GM12878 (cell line): Measurements from ENCODE around the gene PLG. TPM values are rescaled to one million over a fixed set of nuclear protein-coding genes. Genes with fewer than 3 reads are reported as not detected.
A peak's percentile ranks its signal among the peaks of the same experiment; 100 is the strongest.
"Not testable (repeated sequence)": the region's sequence is repeated elsewhere in the genome, so short reads cannot be mapped to it uniquely, and the experiment has no call there.

ENCODE experiments used
- ATAC-seq: fragments of 200-7000 bp; cut with Tn5 transposase; 3 replicates; pipeline ENCODE4 v1.9.1; 2020; ENCODE audit warnings: mild to moderate bottlenecking, moderate library complexity
- BruUV-seq: library from RNA; stranded (reverse); fragments of 400-500 nt; replicated peaks from 2 replicates; lab custom pipeline; 2021; lab: Mats Ljungman, UMichigan
- CTCF ChIA-PET: fragments of 300-600 bp; sonication (Branson Sonifier 250); formaldehyde crosslinking; extraction: SDS; loops from one replicate; lab custom pipeline; 2021; ENCODE audit warnings: inconsistent platforms; lab: Yijun Ruan, JAX
- POLR2A ChIA-PET: fragments of 350-600 bp; formaldehyde crosslinking; extraction: SDS; loops from one replicate; lab custom pipeline; 2021; ENCODE audit warnings: inconsistent platforms; lab: Charles Lee
- RAD21 ChIA-PET: fragments of 300-600 bp; sonication (Branson Sonifier 250); formaldehyde crosslinking; loops from one replicate; lab custom pipeline; 2023; ENCODE audit warnings: antibody characterized with exemption; ENCODE audit not compliant: unreplicated experiment; lab: Charles Lee
- SMC1A ChIA-PET: fragments of 300-600 bp; sonication (Branson Sonifier 250); formaldehyde crosslinking; loops from one replicate; lab custom pipeline; 2023; ENCODE audit not compliant: unreplicated experiment, uncharacterized antibody; lab: Charles Lee
- DNase-seq: peaks from one replicate; pipeline ENCODE4 v3.0.0-alpha.2; 2011; ENCODE audit warnings: low read depth, low spot score
- FAIRE-seq: peaks from 3 replicates; lab custom pipeline; 2011; peaks lifted over from hg19 to GRCh38; lab: Jason Lieb, UNC
- H2AFZ ChIP-seq: 2 replicates; pipeline ENCODE4 v1.6.0; 2011; ENCODE audit warnings: low read depth, low read length, control low read depth; ENCODE audit not compliant: control insufficient read depth
- H3K27ac ChIP-seq: 2 replicates; pipeline ENCODE4 v1.5.1; 2011; ENCODE audit warnings: control low read depth; ENCODE audit not compliant: control insufficient read depth, insufficient read depth
- H3K27me3 ChIP-seq, 2 experiments: replicated peaks in 1 of 2; 2 replicates each; pipeline versions ENCODE4 v1.6.0 to v1.6.1; 2011; ENCODE audit warnings: low read length in 1 of 2; ENCODE audit not compliant: control insufficient read depth in 2 of 2, insufficient read depth in 2 of 2
- H3K36me3 ChIP-seq, 2 experiments: 2 replicates each; pipeline ENCODE4 v1.5.1; 2011; ENCODE audit warnings: low read length in 1 of 2; ENCODE audit not compliant: control insufficient read depth in 2 of 2, insufficient read depth in 2 of 2
- H3K4me1 ChIP-seq: 2 replicates; pipeline ENCODE4 v1.6.1; 2011; ENCODE audit warnings: mild to moderate bottlenecking, low read length, moderate library complexity, mixed read lengths; ENCODE audit not compliant: control insufficient read depth, insufficient read depth
- H3K4me2 ChIP-seq: 2 replicates; pipeline ENCODE4 v1.6.0; 2011; ENCODE audit warnings: control low read depth; ENCODE audit not compliant: control insufficient read depth, insufficient read depth
- H3K4me3 ChIP-seq: fragments of 200-600 bp; sonication (generic); 2 replicates; pipeline ENCODE4 v1.5.1; 2016
- H3K79me2 ChIP-seq: 2 replicates; pipeline ENCODE4 v1.6.0; 2011; ENCODE audit warnings: low read length; ENCODE audit not compliant: control insufficient read depth, insufficient read depth
- H3K9ac ChIP-seq: 2 replicates; pipeline ENCODE4 v1.8.0; 2011; ENCODE audit warnings: low read length, control low read depth, mixed read lengths; ENCODE audit not compliant: control insufficient read depth, insufficient read depth
- H3K9me3 ChIP-seq: replicated peaks from 3 replicates; pipeline ENCODE4 v1.5.1; 2011; ENCODE audit warnings: mild to moderate bottlenecking, low read length; ENCODE audit not compliant: control insufficient read depth, insufficient read depth
- H4K20me1 ChIP-seq: 2 replicates; pipeline ENCODE4 v1.6.0; 2011; ENCODE audit not compliant: control insufficient read depth, insufficient read depth
- PML ChIP-seq: IDR thresholded peaks from 2 replicates; pipeline ENCODE4 v1.6.1; 2012; ENCODE audit warnings: low read length, inconsistent platforms
- RUNX3 ChIP-seq: IDR thresholded peaks from 2 replicates; pipeline ENCODE4 v1.6.1; 2012; ENCODE audit warnings: low read length, inconsistent platforms
- WGBS: methylation state at CpG from one replicate; pipeline ENCODE4 v1.1.6; 2016; ENCODE audit warnings: low lambda C conversion rate; ENCODE audit not compliant: insufficient replicate concordance, insufficient coverage; ENCODE audit errors: missing lambda C conversion rate; 5-methylcytosine and 5-hydroxymethylcytosine counted together
- in situ Hi-C: fragments of 300-500 bp; cut with MboI; formaldehyde crosslinking; loops from 9 replicates; pipeline ENCODE4 v1.14.3; 2018; ENCODE audit warnings: mixed read lengths
- intact Hi-C: fragments of 100-400 bp; cut with micrococcal nuclease; formaldehyde crosslinking; loops from one replicate; pipeline ENCODE4 v1.14.2; 2022; ENCODE audit not compliant: unreplicated experiment
- polyA plus RNA-seq, 11 experiments: library from polyadenylated mRNA; depleted of rRNA in 4 of 11; unstranded in 6 of 11; stranded (reverse) in 5 of 11; fragments of >200 nt; fragmentation: Nextera tagmentation in 4 of 11; fragmentation: Illumina TruSeq in 1 of 11; extraction: Ambion mirVana in 4 of 11; extraction: Trizol in 1 of 11; gene quantifications; 1 replicate in 1 of 11; 2 replicates in 10 of 11; pipeline versions ENCODE4 v1.2.1 to v1.2.3, GENCODE V29; 2011 to 2016; ENCODE audit warnings: inconsistent platforms in 2 of 11, missing spikeins in 2 of 11, low read depth in 1 of 11
- total RNA-seq, 4 experiments: library from RNA; depleted of rRNA in 3 of 4; stranded (reverse); fragments of >200 nt in 3 of 4; fragmentation: Illumina TruSeq in 1 of 4; extraction: Trizol in 1 of 4; gene quantifications; 2 replicates each; pipeline versions ENCODE4 v1.2.1 to v1.2.3, GENCODE V29; 2013 to 2021

The PLG gene
- total and polyA plus RNA-seq, 10 of the 15 experiments (the other 5 are each of a cell fraction or from before 2014, with no cell fraction given) = 0.06 to 3.0 (median 0.97) TPM; not detected in 1

DNA sequence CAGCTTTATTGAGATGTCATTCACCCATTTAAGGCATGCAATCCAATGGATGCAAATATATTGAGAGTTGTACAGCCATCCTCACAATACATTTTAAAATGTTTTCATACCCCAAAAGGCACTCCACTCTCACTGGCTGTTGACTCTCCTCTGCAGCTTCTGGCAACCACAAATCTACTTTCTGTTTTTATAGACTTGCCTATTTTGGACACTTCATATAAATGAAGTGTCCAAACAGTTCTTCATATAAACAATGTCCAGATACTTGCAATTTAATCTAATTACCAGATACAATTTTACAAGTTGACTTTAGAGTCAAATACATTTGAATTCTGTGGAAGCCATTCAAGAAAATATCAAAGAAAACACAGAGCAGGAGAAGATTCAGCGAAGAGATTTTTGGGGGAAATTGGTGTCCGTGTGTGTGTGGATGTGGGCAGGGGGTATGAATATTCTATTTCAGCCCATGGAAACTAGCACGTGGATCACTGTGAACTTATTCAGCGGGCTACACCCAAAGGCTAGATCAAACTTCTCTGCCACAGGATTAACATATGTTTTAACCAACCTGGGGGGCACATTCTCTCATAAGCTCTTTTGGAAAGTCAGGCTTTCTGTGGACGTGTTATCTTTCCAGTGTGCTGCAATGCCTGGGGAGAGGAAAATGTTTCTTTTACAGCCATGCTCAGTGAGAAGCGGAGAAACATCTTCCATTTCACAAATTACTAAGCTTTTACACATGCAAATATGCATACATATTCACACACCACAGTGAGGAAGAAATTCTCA is 73.9 kb downstream of the PLG start:
- no peak for DNase-seq
- H3K36me3 ChIP-seq = no peaks in the 10 kb centered on the region
- BruUV-seq = no TSS peak
- peaks cover 1% of the 10 kb centered on the region; the same call in 2 of the 3 replicates for H3K9me3 ChIP-seq
- no peaks in the 10 kb centered on the region for H3K27me3 ChIP-seq
- ChIA-PET CTCF (no interaction called here), SMC1A (no interaction called here), RAD21 (no interaction called here), POLR2A (no interaction called here)
- intact Hi-C loops = no loop called here
- H3K27ac ChIP-seq = no peak overlapping the region; the same call in 1 of the 2 replicates
- in situ Hi-C loops = no loop called here
- H3K9ac ChIP-seq = peak overlapping the region; percentile 4; the same call in 1 of the 2 replicates
- H3K4me2 ChIP-seq = peak overlapping the region; percentile 36
- H4K20me1 ChIP-seq = no peaks in the 10 kb centered on the region
- peak overlapping the region; percentile 1; the same call in 1 of the 2 replicates for H3K4me3 ChIP-seq
- FAIRE-seq = no peak
- no peak for ATAC-seq
- WGBS = 14% methylated on average over 6 of the region's 6 CpGs
- H2AFZ ChIP-seq = peak overlapping the region; percentile 58
- no peak for TF ChIP-seq PML
- 0 out of 2 replicates have a peak, but pooled peaks have one; percentile 25 for TF ChIP-seq RUNX3
- H3K4me1 ChIP-seq = peaks cover 8% of the 10 kb centered on the region
- H3K79me2 ChIP-seq = no peaks in the 10 kb centered on the region

DNA sequence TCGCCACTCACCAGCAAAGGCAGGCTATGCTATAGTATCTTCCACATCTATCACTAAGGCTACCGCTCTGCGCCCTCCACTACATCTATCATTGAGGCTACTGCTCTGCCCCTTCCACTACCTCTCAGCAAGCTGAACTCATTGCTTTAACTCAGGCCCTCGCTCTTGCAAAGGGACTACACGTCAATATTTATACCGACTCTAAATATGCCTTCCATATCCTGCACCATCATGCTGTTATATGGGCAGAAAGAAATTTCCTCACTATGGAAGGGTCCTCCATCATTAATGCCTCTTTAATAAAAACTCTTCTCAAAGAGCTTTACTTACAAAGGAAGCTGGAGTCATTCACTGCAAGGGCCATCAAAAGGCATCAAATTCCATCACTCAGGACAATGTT is 77.1 kb downstream of the PLG start:
- CTCF ChIA-PET, FAIRE-seq, SMC1A ChIA-PET, H4K20me1 ChIP-seq, H3K9me3 ChIP-seq, H2AFZ ChIP-seq, H3K36me3 ChIP-seq, H3K4me2 ChIP-seq, RAD21 ChIA-PET, H3K27ac ChIP-seq, BruUV-seq, H3K27me3 ChIP-seq, H3K9ac ChIP-seq, in situ Hi-C loops, H3K79me2 ChIP-seq, ATAC-seq, POLR2A ChIA-PET, intact Hi-C loops, DNase-seq, H3K4me1 ChIP-seq, H3K4me3 ChIP-seq: not testable (repeated sequence)
- WGBS = 75% methylated on average over 6 of the region's 6 CpGs

DNA sequence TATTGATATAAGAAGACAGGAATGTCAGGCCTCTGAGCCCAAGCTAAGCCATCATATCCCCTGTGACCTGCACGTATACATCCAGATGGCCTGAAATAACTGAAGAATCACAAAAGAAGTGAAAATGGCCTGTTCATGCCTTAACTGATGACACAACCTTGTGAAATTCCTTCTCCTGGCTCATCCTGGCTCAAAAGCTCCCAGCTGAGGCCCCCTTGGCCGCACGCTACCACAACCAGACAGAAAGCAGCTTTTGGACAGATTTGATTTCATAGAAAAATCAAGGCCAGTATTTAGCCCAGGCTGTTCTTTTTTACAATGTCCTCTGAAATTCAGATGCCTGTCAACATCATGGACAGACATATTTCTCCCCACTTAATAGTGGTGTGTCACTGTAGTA is 78.6 kb downstream of the PLG start:
- BruUV-seq, H2AFZ ChIP-seq, H4K20me1 ChIP-seq, ATAC-seq, H3K79me2 ChIP-seq, H3K27ac ChIP-seq, in situ Hi-C loops, H3K4me1 ChIP-seq, H3K4me2 ChIP-seq, H3K36me3 ChIP-seq, H3K9ac ChIP-seq, FAIRE-seq, intact Hi-C loops, H3K9me3 ChIP-seq, POLR2A ChIA-PET, H3K27me3 ChIP-seq, RAD21 ChIA-PET, SMC1A ChIA-PET, H3K4me3 ChIP-seq, CTCF ChIA-PET, DNase-seq: not testable (repeated sequence)
- WGBS = 57% methylated on average over 3 of the region's 3 CpGs
